Hepatocyte (in vitro differentiated cells): ENCODE results near the gene TNFRSF6B.

Experiments used
- CTCF ChIP-seq: fragments of 200-600 bp; sonication (generic); IDR thresholded peaks from 2 replicates; pipeline ENCODE4 v1.5.1; 2016; ENCODE audit warnings: antibody characterized with exemption, mild to moderate bottlenecking; ENCODE audit not compliant: poor library complexity
- EZH2 ChIP-seq: fragments of 200-600 bp; sonication (generic); IDR thresholded peaks from 2 replicates; pipeline ENCODE4 v1.6.1; 2016; ENCODE audit warnings: antibody characterized with exemption, mild to moderate bottlenecking, borderline replicate concordance
- EZH2phosphoT487 ChIP-seq: fragments of 200-600 bp; sonication (generic); IDR thresholded peaks from one replicate; pipeline ENCODE4 v1.6.1; 2018; ENCODE audit warnings: antibody characterized with exemption, mild to moderate bottlenecking, low read depth, moderate library complexity; ENCODE audit not compliant: unreplicated experiment, severe bottlenecking

- no peak for TF ChIP-seq EZH2
- no peak for TF ChIP-seq CTCF
- TF ChIP-seq EZH2phosphoT487, result no peak
Measured at GRCh38 chr20:63735859-63736718, 39.6 kb downstream of the TNFRSF6B start, which contains the start of gene LIME1.
